ENCODE data around the gene DOLK.

Gene DOLK

GRCh38 chr9:128916745-128917144 is 30.7 kb downstream of the DOLK start:
- no peak for TF ChIP-seq TARDBP (IDR thresholded peaks at IDR 0.05)
- TF ChIP-seq HDGF (IDR thresholded peaks at IDR 0.05; ENCODE audit: borderline replicate concordance) = no peak
- no peak for TF ChIP-seq LEF1 (IDR thresholded peaks at IDR 0.05; ENCODE audit: borderline replicate concordance)
- no peak for TF ChIP-seq PKNOX1 (IDR thresholded peaks at IDR 0.05)
- no peak for TF ChIP-seq NFRKB (IDR thresholded peaks at IDR 0.05)
- TF ChIP-seq SUZ12 (IDR thresholded peaks at IDR 0.05) = no peak
- TF ChIP-seq ZNF384 (IDR thresholded peaks at IDR 0.05) = no peak
- no peak for TF ChIP-seq SP1 (IDR thresholded peaks at IDR 0.05)
- TF ChIP-seq ELF4 (IDR thresholded peaks at IDR 0.05) = no peak
- TF ChIP-seq FOXK2 (IDR thresholded peaks at IDR 0.05) = no peak
- TF ChIP-seq L3MBTL2 (conservative IDR thresholded peaks at IDR 0.05) = no peak
- TF ChIP-seq BHLHE40 (IDR thresholded peaks at IDR 0.05; ENCODE audit: borderline replicate concordance) = no peak
- TF ChIP-seq ARNT (IDR thresholded peaks at IDR 0.05) = no peak
- no peak for TF ChIP-seq FOXM1 (IDR thresholded peaks at IDR 0.05; ENCODE audit: borderline replicate concordance)
- TF ChIP-seq FOXA1 (IDR thresholded peaks at IDR 0.05) = no peak
- DNase-seq (ENCODE audit: extremely low spot score) = no peak
- CTCF ChIA-PET = no interaction called here
- POLR2A ChIA-PET = no interaction called here

DNA sequence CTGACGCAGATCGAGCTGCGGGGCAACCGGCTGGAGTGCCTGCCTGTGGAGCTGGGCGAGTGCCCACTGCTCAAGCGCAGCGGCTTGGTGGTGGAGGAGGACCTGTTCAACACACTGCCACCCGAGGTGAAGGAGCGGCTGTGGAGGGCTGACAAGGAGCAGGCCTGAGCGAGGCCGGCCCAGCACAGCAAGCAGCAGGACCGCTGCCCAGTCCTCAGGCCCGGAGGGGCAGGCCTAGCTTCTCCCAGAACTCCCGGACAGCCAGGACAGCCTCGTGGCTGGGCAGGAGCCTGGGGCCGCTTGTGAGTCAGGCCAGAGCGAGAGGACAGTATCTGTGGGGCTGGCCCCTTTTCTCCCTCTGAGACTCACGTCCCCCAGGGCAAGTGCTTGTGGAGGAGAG is 31.2 kb downstream of the DOLK start:
- POLR2A ChIA-PET = no interaction called here
- DNase-seq (ENCODE audit: extremely low spot score) = no peak
- TF ChIP-seq HDGF (IDR thresholded peaks at IDR 0.05; ENCODE audit: borderline replicate concordance) = no peak
- TF ChIP-seq ZNF384 (IDR thresholded peaks at IDR 0.05) = no peak
- TF ChIP-seq LEF1 (IDR thresholded peaks at IDR 0.05; ENCODE audit: borderline replicate concordance) = no peak
- TF ChIP-seq FOXM1 (IDR thresholded peaks at IDR 0.05; ENCODE audit: borderline replicate concordance) = no peak
- TF ChIP-seq BHLHE40 (IDR thresholded peaks at IDR 0.05; ENCODE audit: borderline replicate concordance) = no peak
- no peak for TF ChIP-seq FOXK2 (IDR thresholded peaks at IDR 0.05)
- TF ChIP-seq FOXA1 (IDR thresholded peaks at IDR 0.05) = no peak
- no peak for TF ChIP-seq NFRKB (IDR thresholded peaks at IDR 0.05)
- TF ChIP-seq SP1 (IDR thresholded peaks at IDR 0.05) = no peak
- TF ChIP-seq CTBP1 (IDR thresholded peaks at IDR 0.05; ENCODE audit: borderline replicate concordance) = no peak
- TF ChIP-seq ARNT (IDR thresholded peaks at IDR 0.05) = no peak
- TF ChIP-seq PKNOX1 (IDR thresholded peaks at IDR 0.05) = no peak
- TF ChIP-seq ELF4 (IDR thresholded peaks at IDR 0.05) = no peak
- no peak for TF ChIP-seq TARDBP (IDR thresholded peaks at IDR 0.05)
- no peak for TF ChIP-seq SUZ12 (IDR thresholded peaks at IDR 0.05)
- TF ChIP-seq L3MBTL2 (conservative IDR thresholded peaks at IDR 0.05) = no peak
- CTCF ChIA-PET = no interaction called here

- ChIA-PET CTCF (no interaction called here), POLR2A (no interaction called here)
- TF ChIP-seq FOXA1 (IDR thresholded peaks at IDR 0.05) (no peak), FOXM1 (IDR thresholded peaks at IDR 0.05; ENCODE audit: borderline replicate concordance) (no peak)
- no peak for DNase-seq (ENCODE audit: extremely low spot score)
Observed at GRCh38 chr9:128913995-128914772, 33.2 kb downstream of the DOLK start.

- TF ChIP-seq SP1 (IDR thresholded peaks at IDR 0.05) (no peak), FOXK2 (IDR thresholded peaks at IDR 0.05) (no peak)
- CTCF ChIA-PET = no interaction called here
- POLR2A ChIA-PET = interaction anchor here (2.1 kb wide), 1 partner anchor 8 kb away, joined by 8 read pairs; the partner anchor contains the start of gene PHYHD1
- DNase-seq (ENCODE audit: extremely low spot score) = no peak
Observed at GRCh38 chr9:128913048-128913900, 34.1 kb downstream of the DOLK start.

- no peak for DNase-seq (ENCODE audit: extremely low spot score)
- POLR2A ChIA-PET = interaction anchor here (2.1 kb wide), 1 partner anchor 9 kb away, joined by 8 read pairs; the partner anchor contains the start of gene PHYHD1
- TF ChIP-seq FOXM1 (IDR thresholded peaks at IDR 0.05; ENCODE audit: borderline replicate concordance) (no peak), ELF4 (IDR thresholded peaks at IDR 0.05) (no peak), SP1 (IDR thresholded peaks at IDR 0.05) (no peak), FOXK2 (IDR thresholded peaks at IDR 0.05) (no peak), HDGF (IDR thresholded peaks at IDR 0.05; ENCODE audit: borderline replicate concordance) (no peak), PKNOX1 (IDR thresholded peaks at IDR 0.05) (no peak), ARNT (IDR thresholded peaks at IDR 0.05) (no peak), LEF1 (IDR thresholded peaks at IDR 0.05; ENCODE audit: borderline replicate concordance) (no peak), L3MBTL2 (conservative IDR thresholded peaks at IDR 0.05) (no peak), FOXA1 (IDR thresholded peaks at IDR 0.05) (no peak), BHLHE40 (IDR thresholded peaks at IDR 0.05; ENCODE audit: borderline replicate concordance) (no peak), NFRKB (IDR thresholded peaks at IDR 0.05) (no peak), SUZ12 (IDR thresholded peaks at IDR 0.05) (no peak), TARDBP (IDR thresholded peaks at IDR 0.05) (no peak), CTBP1 (IDR thresholded peaks at IDR 0.05; ENCODE audit: borderline replicate concordance) (no peak), ZNF384 (IDR thresholded peaks at IDR 0.05) (no peak)
- CTCF ChIA-PET = no interaction called here
Observed at GRCh38 chr9:128912270-128912853, 35.0 kb downstream of the DOLK start.

All from HEK293T (cell line).